VCaP (cell line): ENCODE data around the gene SLC26A9.
A peak's percentile ranks its signal among the peaks of the same experiment; 100 is the strongest.

Experiments
- H3K27ac ChIP-seq: fragments of 450-650 bp; 2 replicates; pipeline ENCODE4 v1.5.1; 2017
- TF ChIP-seq, protein P1 (sequence below): fragments of 450-650 bp; conservative IDR thresholded peaks from 2 replicates; pipeline ENCODE4 v1.5.1; 2017; ENCODE audit warnings: mild to moderate bottlenecking, moderate library complexity

Gene SLC26A9

DNA sequence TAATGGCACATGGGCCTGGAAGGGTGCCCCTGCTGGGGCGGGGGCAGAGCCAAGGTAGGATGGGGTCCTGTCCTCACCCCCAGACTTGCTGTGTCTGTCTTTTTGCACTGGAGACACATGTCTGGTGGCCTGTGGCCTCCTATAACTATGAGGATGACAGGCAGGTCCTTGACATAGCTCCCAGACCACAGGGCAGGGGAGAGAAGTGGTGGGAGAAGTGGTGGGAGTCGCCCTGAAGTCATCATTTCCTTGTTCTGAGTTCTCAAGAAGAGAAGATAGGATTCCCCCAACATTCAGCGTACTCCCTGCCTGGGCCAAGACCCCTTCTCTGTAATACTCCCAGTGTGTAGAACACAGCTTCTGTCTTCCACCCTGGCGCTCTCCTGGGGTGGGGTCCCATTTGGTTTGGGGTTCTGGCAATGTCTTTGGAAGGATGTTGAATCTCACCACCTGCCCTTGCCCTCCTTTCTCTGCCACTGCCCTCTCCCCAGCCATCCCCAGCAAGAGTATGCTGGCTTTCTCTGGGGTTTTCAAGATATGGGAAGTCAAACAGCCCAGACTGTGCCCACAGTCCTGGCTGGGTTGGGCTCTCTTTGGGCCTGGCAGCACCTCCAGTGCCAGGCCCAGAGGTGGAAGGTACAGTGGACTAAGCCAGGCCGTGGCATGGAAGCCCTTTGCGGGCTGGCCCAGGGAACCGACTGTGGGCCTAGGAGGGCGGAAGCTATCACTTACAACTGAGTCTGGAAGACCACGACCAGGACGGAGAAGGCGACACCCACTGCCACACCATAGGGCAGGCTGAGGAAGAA, 19.4 kb downstream of the SLC26A9 start:
- TF ChIP-seq, protein P1, sequence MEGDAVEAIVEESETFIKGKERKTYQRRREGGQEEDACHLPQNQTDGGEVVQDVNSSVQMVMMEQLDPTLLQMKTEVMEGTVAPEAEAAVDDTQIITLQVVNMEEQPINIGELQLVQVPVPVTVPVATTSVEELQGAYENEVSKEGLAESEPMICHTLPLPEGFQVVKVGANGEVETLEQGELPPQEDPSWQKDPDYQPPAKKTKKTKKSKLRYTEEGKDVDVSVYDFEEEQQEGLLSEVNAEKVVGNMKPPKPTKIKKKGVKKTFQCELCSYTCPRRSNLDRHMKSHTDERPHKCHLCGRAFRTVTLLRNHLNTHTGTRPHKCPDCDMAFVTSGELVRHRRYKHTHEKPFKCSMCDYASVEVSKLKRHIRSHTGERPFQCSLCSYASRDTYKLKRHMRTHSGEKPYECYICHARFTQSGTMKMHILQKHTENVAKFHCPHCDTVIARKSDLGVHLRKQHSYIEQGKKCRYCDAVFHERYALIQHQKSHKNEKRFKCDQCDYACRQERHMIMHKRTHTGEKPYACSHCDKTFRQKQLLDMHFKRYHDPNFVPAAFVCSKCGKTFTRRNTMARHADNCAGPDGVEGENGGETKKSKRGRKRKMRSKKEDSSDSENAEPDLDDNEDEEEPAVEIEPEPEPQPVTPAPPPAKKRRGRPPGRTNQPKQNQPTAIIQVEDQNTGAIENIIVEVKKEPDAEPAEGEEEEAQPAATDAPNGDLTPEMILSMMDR, result no peak

DNA sequence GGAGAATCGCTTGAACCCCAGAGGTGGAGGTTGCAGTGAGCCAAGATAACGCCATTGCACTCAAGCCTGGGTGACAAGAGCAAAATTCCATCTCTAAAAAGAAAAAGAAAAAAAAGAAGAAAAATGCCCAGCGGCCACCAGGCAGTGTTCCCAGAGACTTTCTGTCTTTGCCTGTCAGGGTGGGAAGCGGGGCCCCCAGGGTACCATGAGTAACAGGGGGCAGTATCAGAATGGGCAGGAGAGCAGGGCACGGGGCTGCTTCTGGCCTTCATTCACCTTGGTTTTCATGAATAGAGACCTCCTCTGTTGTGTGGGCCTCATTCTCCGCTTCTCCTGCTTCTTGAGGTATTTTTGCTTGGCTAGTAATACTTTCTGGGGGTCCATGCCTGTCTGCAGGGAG, 20.4 kb downstream of the SLC26A9 start:
- TF ChIP-seq, protein P1, result no peak
- H3K27ac ChIP-seq, result no peak overlapping the region

More for the DNA sequence above, 19.4 kb downstream of the SLC26A9 start:
- no peak overlapping the region for H3K27ac ChIP-seq

DNA sequence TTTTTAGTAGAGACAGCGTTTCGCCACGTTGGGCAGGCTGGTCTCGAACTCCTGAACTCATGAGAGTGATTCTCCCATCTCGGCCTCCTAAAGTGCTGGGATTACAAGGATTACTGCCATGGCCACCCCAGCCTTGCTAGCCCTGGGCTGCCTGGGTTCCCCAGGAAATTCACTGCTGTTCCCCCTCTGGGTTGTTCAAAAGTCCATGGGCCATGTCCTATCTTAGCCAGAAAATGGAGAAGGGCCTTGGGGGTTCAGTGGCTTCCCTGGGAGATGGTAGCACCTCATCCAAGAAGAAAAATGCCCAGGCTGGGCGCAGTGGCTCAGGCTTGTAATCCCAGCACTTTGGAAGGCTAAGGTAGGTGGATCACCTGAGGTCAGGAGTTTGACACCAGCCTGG, 20.9 kb downstream of the SLC26A9 start:
- H3K27ac ChIP-seq, result no peak overlapping the region
- TF ChIP-seq, protein P1, result no peak

DNA sequence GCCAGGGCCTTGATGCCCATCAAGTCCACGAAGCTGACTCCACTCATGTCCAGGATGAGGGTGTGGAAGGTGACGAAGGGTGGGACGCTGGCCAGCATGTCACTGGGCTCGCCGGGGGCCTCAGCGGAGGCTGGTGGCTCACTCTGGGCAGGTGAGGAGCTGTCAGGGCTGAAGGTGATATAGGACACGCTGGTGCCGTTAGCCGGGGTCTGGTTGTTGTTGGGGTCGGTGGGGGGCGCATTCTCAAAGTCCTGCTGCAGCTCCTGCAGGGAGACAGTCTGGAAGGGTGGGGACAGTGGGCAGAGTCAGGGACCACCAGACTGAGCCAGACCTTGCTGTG, 21.7 kb downstream of the SLC26A9 start:
- no peak overlapping the region for H3K27ac ChIP-seq
- TF ChIP-seq, protein P1, result no peak

DNA sequence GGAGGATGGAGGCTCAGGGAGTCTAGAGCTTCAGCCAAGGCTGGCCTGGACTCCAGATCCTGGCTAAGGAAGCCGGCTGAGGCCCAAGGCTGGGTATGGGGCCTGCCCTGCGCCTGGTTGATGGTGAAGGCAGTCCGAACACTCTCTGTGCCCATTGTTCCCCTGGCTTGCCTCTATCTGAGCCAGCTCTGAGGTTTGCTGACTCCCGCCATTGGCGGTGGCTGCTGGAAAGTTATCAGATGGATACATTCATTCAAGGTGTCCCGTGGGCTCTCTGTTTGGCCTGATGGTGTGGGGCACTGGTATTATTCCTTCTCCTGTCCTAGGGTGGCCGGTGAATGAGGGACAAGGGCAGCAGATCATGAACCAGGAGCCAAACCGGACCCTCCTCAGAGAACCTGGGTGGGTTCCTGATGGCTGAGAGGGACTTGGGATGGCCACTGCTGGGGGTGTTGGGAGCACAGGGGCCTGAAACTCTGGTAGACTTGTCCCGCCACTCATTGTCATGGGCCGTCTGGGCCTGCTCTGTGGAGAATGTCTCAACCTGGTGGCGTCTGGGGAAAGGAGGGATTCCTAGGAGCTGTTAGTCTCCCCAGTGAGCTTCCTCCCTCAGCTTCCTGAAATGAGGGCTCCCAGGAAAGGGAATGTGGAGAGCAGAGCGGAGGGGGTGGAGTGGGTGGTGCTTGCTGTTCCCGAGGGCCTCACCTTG, 22.2 kb downstream of the SLC26A9 start:
- TF ChIP-seq, protein P1, result no peak
- H3K27ac ChIP-seq, result no peak overlapping the region

DNA sequence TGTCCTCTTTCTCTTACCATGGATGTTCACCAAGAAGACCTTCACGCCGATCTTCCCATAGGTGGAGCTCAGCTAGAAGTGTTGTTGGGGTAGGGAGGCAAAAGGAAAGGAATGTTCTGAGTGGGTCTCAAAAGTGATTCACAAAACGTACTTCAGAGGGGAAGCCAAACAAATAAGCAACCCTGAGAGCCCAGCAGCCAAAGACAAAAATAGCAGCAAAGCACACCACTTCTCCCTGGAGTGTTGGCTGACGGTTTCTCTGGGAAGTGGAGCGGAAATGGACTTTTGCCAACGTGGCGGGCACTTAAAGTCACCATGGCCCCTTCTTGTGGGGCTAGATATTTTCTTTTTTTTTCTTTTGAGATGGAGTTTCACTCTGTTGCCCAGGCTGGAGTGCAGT, 23.1 kb downstream of the SLC26A9 start:
- TF ChIP-seq, protein P1, result no peak
- no peak overlapping the region for H3K27ac ChIP-seq

DNA sequence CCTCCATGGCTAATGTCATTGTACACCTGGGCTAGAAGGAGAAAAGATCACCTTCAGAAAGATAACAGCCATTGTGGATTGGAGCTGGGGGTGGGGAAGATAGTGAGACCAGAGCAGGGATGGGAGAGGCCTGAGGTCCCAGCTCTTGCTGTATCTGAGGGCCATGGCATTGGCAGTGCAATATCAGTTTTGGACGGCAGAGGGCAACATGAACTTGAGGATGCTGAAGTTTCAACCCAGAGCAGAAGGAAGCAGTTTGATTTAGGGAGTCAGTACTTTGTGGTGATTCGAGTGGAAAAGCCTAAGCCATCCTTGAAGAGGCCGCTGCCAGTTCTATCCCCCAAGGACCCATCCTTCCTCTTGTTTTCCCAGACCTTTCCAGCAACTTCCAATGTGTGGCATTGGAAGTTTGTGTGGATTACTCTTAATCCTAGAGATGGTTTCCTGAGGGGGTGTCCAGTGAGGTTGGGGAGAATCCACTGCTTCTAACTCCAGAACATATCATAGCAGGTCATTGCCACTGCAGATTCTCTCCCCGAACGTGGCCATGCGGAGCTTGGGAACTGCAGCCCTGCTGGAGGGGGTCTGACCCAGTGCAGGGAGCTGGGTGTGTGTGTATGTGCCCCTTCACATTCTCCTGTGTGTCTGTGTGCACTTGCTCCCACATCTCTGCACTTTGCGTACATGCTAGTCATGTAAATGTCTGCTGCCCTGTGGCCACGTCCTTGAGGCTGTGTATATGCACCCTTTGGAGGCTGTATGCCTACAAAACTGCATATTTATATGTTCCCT, 24.1 kb downstream of the SLC26A9 start:
- H3K27ac ChIP-seq, result no peak overlapping the region
- TF ChIP-seq, protein P1, result peak; percentile 90
